SK-N-MC (cell line): Measurements from ENCODE around the gene TBC1D22B.
"Not testable (repeated sequence)": the region's sequence is repeated elsewhere in the genome, so short reads cannot be mapped to it uniquely, and the experiment has no call there.

ENCODE experiments used
- DNase-seq: peaks from one replicate; pipeline ENCODE4 v3.0.0-alpha.2; 2011; ENCODE audit warnings: low read depth, low spot score
- H3K27ac ChIP-seq: fragments of 200-600 bp; sonication (generic); 2 replicates; pipeline ENCODE4 v1.5.1; 2016; ENCODE audit warnings: mixed run types
- H3K36me3 ChIP-seq: fragments of 200-600 bp; sonication (generic); 2 replicates; pipeline ENCODE4 v1.6.1; 2017; ENCODE audit warnings: antibody characterized with exemption, low read length, mixed read lengths; ENCODE audit not compliant: insufficient read depth
- H3K4me3 ChIP-seq: fragments of 200-600 bp; sonication (generic); 2 replicates; pipeline ENCODE4 v1.5.1; 2016
- H3K9ac ChIP-seq: fragments of 200-600 bp; sonication (generic); 2 replicates; pipeline ENCODE4 v1.8.0; 2017; ENCODE audit warnings: mixed run types, mixed read lengths; ENCODE audit not compliant: insufficient read length
- H3K9me3 ChIP-seq: fragments of 200-600 bp; sonication (generic); 2 replicates; pipeline ENCODE4 v1.6.1; 2017; ENCODE audit warnings: low read depth, mild to moderate bottlenecking, antibody characterized with exemption, low read length, moderate library complexity, mixed read lengths
- EZH2 ChIP-seq: fragments of 200-600 bp; sonication (generic); IDR thresholded peaks from one replicate; pipeline ENCODE4 v1.6.1; 2017; ENCODE audit warnings: antibody characterized with exemption
- FOXP2 ChIP-seq: optimal IDR thresholded peaks from 2 replicates; pipeline ENCODE3; 2011; ENCODE audit warnings: mild to moderate bottlenecking, moderate library complexity; ENCODE audit not compliant: insufficient read depth; ENCODE audit errors: extremely low read length, control extremely low read depth
- POLR2AphosphoS5 ChIP-seq: IDR thresholded peaks from 2 replicates; pipeline ENCODE4 v1.6.1; 2012; ENCODE audit warnings: mild to moderate bottlenecking, low read depth, low read length, borderline replicate concordance

The TBC1D22B gene

DNA sequence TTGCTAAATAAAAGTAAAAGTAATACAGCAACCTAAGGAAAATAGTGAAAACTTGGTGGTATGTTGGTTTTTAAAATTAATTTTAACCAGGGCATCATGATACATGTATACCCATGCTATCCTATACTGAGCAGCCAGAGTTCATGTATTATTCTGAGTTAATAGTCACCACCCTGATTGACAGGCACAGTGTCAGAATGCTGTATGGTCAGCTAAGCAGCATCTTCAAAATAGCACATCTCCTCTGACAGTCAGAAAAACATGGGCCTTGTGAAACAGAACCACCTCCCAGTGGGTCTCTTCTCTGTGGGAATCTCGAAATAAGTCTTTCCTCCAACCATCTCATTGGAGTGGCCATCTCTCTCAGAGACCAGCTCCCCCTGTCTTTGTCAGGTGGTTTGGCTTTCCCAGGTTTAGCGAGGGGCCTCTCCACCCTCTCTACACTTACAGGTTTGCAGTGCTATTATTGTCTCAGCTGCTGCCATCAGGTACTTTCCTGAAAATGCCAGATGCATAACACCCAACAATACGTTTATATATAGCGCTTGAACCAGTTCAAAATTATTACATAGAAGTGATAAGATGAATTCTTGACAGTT lies 49.2 kb downstream of the TBC1D22B start:
- no peak overlapping the region for H3K27ac ChIP-seq

DNA sequence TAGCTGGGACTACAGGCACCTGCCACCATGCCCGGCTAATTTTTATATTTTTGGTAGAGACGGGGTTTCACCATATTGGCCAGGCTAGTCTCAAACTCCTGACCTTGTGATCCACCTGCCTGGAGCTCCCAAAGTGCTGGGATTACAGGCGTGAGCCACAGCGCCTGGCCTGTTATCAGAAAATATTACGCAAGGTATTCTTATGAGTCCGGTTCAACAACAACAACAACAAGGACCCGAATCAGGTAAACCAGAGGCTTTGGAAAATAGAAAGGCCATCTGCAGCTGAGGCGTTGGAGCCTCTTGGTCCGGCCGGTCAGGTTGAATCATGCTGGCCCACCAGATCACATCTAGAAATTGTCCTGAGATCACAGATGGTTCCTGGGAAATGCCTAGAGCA lies 49.9 kb downstream of the TBC1D22B start:
- H3K36me3 ChIP-seq, result peaks cover 10% of the 10 kb centered on the region; the same call in 1 of the 2 replicates
- not testable (repeated sequence) for H3K4me3 ChIP-seq, DNase-seq, H3K27ac ChIP-seq, H3K9ac ChIP-seq, H3K9me3 ChIP-seq

More for the DNA sequence above, 49.2 kb downstream of the TBC1D22B start:
- Histone ChIP-seq H3K9me3 (no peaks in the 10 kb centered on the region), H3K4me3 (no peak overlapping the region), H3K9ac (no peak overlapping the region), H3K36me3 (peaks cover 15% of the 10 kb centered on the region; the same call in 1 of the 2 replicates)
- DNase-seq, result no peak
- TF ChIP-seq EZH2 (no peak), POLR2AphosphoS5 (no peak), FOXP2 (no peak)

DNA sequence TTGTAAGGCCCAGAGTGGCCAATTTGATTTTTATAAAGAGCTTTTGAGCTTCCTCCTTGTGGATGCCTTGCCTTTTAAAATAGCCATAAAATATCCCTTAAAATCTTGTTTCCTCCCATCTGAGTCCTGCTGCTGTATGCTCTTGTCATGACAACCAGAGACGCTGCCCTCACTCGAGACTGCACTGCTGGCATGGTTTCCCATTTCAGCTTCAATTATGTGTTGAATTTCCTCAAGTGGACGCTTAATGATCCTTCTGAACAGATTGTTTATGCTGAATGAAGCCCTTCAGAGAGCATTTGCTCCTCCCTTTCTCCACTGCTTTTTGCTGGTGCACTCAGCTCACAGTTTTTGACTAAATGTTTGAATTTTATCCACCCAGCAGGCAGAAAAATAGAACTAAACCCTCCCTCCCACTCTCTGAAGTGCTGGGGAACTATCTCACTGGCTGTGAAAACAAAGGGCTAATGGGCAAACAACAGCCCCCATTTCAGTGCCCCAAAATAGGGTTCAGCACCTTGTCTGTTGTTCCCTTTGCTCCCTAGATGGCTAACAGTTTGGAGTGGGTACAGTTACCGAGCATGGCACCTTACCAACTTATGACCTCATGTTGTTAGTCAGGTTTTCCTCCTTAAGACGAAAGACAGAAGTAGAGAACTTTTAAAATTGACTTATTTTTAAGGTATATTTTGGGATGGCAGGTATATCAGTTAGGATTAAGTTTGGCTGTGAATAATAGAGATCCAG lies 50.7 kb downstream of the TBC1D22B start:
- peaks cover 10% of the 10 kb centered on the region; the same call in 1 of the 2 replicates for H3K36me3 ChIP-seq

DNA sequence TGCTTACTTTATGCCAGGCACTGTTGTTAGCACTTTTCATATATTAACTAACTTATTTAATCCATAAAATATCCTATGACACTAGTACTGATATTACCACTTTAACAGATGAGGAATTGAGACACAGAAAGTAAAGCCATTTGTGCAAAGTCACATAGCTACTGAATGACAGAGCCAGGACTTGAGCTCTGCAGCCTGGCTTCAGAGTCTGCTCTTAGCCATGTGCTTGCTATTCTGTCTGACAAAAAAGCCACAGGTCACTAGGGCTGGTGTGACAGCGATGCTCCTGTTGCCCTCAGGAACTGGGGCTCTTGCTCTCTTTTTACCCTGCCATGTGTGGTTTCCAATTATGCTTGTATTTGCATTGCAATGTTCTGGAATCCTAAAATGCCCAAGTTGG lies 51.5 kb downstream of the TBC1D22B start:
- no peak for TF ChIP-seq POLR2AphosphoS5
- TF ChIP-seq EZH2, result no peak
- no peak for TF ChIP-seq FOXP2
- no peak overlapping the region for H3K4me3 ChIP-seq
- no peak overlapping the region for H3K27ac ChIP-seq
- no peak overlapping the region for H3K9ac ChIP-seq
- no peak for DNase-seq
- H3K36me3 ChIP-seq, result peaks cover 12% of the 10 kb centered on the region; the same call in 1 of the 2 replicates
- H3K9me3 ChIP-seq, result no peaks in the 10 kb centered on the region

More for the DNA sequence above, 50.7 kb downstream of the TBC1D22B start:
- Histone ChIP-seq H3K4me3 (no peak overlapping the region), H3K27ac (no peak overlapping the region), H3K9ac (no peak overlapping the region), H3K9me3 (no peaks in the 10 kb centered on the region)
- no peak for DNase-seq
- TF ChIP-seq FOXP2 (no peak), POLR2AphosphoS5 (no peak), EZH2 (no peak)

DNA sequence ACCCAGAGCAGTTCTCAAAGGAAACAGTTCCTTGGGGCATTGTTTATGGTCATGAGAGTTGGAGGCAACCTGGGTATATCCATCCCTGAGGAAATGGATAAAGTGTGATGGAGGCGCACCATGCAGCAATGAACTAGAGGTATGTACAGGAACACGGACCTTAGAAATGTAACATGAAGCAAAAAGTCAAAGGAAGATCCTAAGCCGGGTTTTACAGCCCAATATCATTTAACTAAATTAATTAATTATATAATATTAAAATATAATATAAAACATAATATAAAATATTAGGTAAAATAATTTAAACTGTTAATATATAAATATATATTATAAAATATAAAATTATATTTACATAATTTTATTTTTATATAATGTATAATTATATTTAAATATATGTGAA lies 52.1 kb downstream of the TBC1D22B start:
- no peak overlapping the region for H3K4me3 ChIP-seq
- no peak for TF ChIP-seq FOXP2
- TF ChIP-seq POLR2AphosphoS5, result no peak
- TF ChIP-seq EZH2, result no peak
- no peak for DNase-seq
- H3K9ac ChIP-seq, result no peak overlapping the region
- no peaks in the 10 kb centered on the region for H3K9me3 ChIP-seq
- no peak overlapping the region for H3K27ac ChIP-seq
- peaks cover 15% of the 10 kb centered on the region; the same call in 1 of the 2 replicates for H3K36me3 ChIP-seq

DNA sequence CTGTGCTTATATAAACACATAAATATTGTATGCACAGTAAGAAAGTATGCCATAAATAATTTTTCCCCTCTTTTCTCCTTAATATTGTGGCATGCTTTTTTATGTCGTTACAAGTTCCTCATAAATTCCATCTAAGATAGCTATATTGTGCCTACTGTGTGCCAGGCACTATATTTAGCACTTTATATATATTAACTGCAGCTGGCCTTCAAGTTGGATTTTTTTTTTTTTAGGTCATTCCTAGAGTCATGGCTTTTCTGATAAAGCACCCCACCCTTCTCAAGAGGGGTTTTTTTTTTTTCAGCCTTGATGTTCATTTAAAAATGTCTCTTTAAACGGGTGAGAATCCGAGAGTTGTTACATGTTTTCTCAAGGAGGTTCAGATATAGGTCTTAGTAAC lies 53.4 kb downstream of the TBC1D22B start:
- no peak overlapping the region for H3K4me3 ChIP-seq
- no peak for DNase-seq
- no peak for TF ChIP-seq EZH2
- H3K9me3 ChIP-seq, result no peaks in the 10 kb centered on the region
- peaks cover 20% of the 10 kb centered on the region for H3K36me3 ChIP-seq
- H3K27ac ChIP-seq, result no peak overlapping the region
- H3K9ac ChIP-seq, result no peak overlapping the region

DNA sequence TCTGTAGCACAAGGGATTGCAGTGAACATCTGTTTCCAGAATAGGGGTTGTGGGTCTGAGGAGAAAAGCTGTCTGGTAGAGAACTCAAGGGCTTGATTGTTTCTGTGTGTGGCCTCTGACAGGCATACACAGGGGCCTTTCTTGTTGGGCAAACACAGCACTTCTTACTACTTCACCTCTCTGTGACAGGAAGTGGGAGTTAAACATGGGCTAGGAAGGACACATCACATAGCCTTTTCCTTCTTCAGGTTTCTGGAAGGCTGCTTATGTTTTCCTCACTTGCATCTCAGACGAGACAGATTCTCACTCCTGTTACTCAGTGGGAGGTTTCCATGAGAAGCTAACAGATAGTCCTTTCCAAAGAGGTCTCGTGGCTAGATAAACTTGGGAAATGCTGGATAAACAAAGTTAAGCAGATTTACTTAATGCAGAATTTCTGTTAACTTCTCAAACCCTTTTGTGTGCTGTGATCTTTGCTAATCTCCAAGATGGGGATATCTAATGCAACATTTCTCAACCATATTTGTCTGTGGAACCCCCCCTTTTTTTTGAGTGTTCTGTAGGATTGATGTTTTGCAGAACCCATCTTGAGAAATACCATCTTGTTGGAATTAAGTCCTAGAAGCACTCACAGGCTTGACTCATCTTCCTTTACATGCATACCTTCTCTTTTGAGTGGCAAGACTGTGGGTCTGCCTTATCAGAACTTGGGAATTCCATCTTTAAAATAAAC lies 54.3 kb downstream of the TBC1D22B start:
- no peak overlapping the region for H3K27ac ChIP-seq
- no peak overlapping the region for H3K9ac ChIP-seq
- no peak for DNase-seq
- no peak overlapping the region for H3K4me3 ChIP-seq
- no peaks in the 10 kb centered on the region for H3K9me3 ChIP-seq
- TF ChIP-seq EZH2 (no peak), FOXP2 (no peak), POLR2AphosphoS5 (no peak)
- peaks cover 17% of the 10 kb centered on the region for H3K36me3 ChIP-seq

DNA sequence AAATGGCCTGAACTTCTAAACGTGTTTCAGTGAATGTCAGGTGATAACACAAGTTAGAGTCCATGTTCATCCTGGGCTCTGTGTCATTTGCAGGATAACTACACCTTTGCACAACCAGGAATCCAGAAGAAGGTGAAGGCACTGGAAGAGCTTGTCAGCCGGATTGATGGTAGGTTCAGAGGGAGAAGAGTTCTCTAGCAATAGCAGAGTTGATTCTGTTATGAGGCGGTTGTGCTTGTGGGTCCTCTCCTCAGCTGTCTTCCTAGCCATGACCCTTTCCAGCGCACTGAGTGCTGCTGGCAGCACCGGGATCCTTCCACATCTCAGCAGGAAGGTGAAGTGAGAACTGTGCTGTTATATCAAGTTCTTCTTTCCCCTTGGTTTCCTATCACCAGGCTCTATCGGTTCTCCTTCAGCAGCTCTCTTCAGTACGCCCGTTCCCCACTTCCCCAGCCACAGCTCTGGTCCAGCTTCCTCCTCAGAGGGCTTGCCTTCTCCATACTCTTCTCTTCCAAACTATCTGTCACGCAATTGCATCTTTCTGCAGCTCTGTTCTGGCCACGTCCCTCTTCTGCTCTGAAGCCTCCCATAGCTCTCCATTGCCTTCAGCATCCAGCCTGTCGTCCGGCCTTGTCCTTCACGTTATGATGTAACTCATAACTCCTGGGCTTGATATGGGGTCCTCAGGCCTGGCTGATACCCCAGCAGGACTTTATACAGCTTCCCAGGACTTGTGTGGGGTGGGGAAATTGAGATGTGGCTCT lies 56.3 kb downstream of the TBC1D22B start:
- H3K4me3 ChIP-seq, result no peak overlapping the region
- no peak for DNase-seq
- TF ChIP-seq EZH2, result no peak
- TF ChIP-seq FOXP2, result no peak
- TF ChIP-seq POLR2AphosphoS5, result no peak
- no peak overlapping the region for H3K9ac ChIP-seq
- H3K27ac ChIP-seq, result no peak overlapping the region
- H3K36me3 ChIP-seq, result peaks cover 31% of the 10 kb centered on the region
- H3K9me3 ChIP-seq, result no peaks in the 10 kb centered on the region
